GM12878 (cell line): Measurements from ENCODE around the gene AFTPH. TPM values are rescaled to one million over a fixed set of nuclear protein-coding genes. Genes with fewer than 3 reads are reported as not detected.

Source experiments
- ATAC-seq: fragments of 200-7000 bp; cut with Tn5 transposase; 3 replicates; pipeline ENCODE4 v1.9.1; 2020; ENCODE audit warnings: mild to moderate bottlenecking, moderate library complexity
- BruUV-seq: library from RNA; stranded (reverse); fragments of 400-500 nt; replicated peaks from 2 replicates; lab custom pipeline; 2021; lab: Mats Ljungman, UMichigan
- CTCF ChIA-PET: fragments of 300-600 bp; sonication (Branson Sonifier 250); formaldehyde crosslinking; extraction: SDS; loops from one replicate; lab custom pipeline; 2021; ENCODE audit warnings: inconsistent platforms; lab: Yijun Ruan, JAX
- POLR2A ChIA-PET: fragments of 350-600 bp; formaldehyde crosslinking; extraction: SDS; loops from one replicate; lab custom pipeline; 2021; ENCODE audit warnings: inconsistent platforms; lab: Charles Lee
- RAD21 ChIA-PET: fragments of 300-600 bp; sonication (Branson Sonifier 250); formaldehyde crosslinking; loops from one replicate; lab custom pipeline; 2023; ENCODE audit warnings: antibody characterized with exemption; ENCODE audit not compliant: unreplicated experiment; lab: Charles Lee
- SMC1A ChIA-PET: fragments of 300-600 bp; sonication (Branson Sonifier 250); formaldehyde crosslinking; loops from one replicate; lab custom pipeline; 2023; ENCODE audit not compliant: unreplicated experiment, uncharacterized antibody; lab: Charles Lee
- DNase-seq: peaks from one replicate; pipeline ENCODE4 v3.0.0-alpha.2; 2011; ENCODE audit warnings: low read depth, low spot score
- FAIRE-seq: peaks from 3 replicates; lab custom pipeline; 2011; peaks lifted over from hg19 to GRCh38; lab: Jason Lieb, UNC
- H2AFZ ChIP-seq: 2 replicates; pipeline ENCODE4 v1.6.0; 2011; ENCODE audit warnings: low read depth, low read length, control low read depth; ENCODE audit not compliant: control insufficient read depth
- H3K27ac ChIP-seq: 2 replicates; pipeline ENCODE4 v1.5.1; 2011; ENCODE audit warnings: control low read depth; ENCODE audit not compliant: control insufficient read depth, insufficient read depth
- H3K27me3 ChIP-seq, 2 experiments: replicated peaks in 1 of 2; 2 replicates each; pipeline versions ENCODE4 v1.6.0 to v1.6.1; 2011; ENCODE audit warnings: low read length in 1 of 2; ENCODE audit not compliant: control insufficient read depth in 2 of 2, insufficient read depth in 2 of 2
- H3K36me3 ChIP-seq, 2 experiments: 2 replicates each; pipeline ENCODE4 v1.5.1; 2011; ENCODE audit warnings: low read length in 1 of 2; ENCODE audit not compliant: control insufficient read depth in 2 of 2, insufficient read depth in 2 of 2
- H3K4me1 ChIP-seq: 2 replicates; pipeline ENCODE4 v1.6.1; 2011; ENCODE audit warnings: mild to moderate bottlenecking, low read length, moderate library complexity, mixed read lengths; ENCODE audit not compliant: control insufficient read depth, insufficient read depth
- H3K4me2 ChIP-seq: 2 replicates; pipeline ENCODE4 v1.6.0; 2011; ENCODE audit warnings: control low read depth; ENCODE audit not compliant: control insufficient read depth, insufficient read depth
- H3K4me3 ChIP-seq: fragments of 200-600 bp; sonication (generic); 2 replicates; pipeline ENCODE4 v1.5.1; 2016
- H3K79me2 ChIP-seq: 2 replicates; pipeline ENCODE4 v1.6.0; 2011; ENCODE audit warnings: low read length; ENCODE audit not compliant: control insufficient read depth, insufficient read depth
- H3K9ac ChIP-seq: 2 replicates; pipeline ENCODE4 v1.8.0; 2011; ENCODE audit warnings: low read length, control low read depth, mixed read lengths; ENCODE audit not compliant: control insufficient read depth, insufficient read depth
- H3K9me3 ChIP-seq: replicated peaks from 3 replicates; pipeline ENCODE4 v1.5.1; 2011; ENCODE audit warnings: mild to moderate bottlenecking, low read length; ENCODE audit not compliant: control insufficient read depth, insufficient read depth
- H4K20me1 ChIP-seq: 2 replicates; pipeline ENCODE4 v1.6.0; 2011; ENCODE audit not compliant: control insufficient read depth, insufficient read depth
- DPF2 ChIP-seq: fragments of 450-650 bp; IDR thresholded peaks from 2 replicates; pipeline ENCODE4 v1.6.1; 2017; ENCODE audit warnings: mild to moderate bottlenecking
- ETV6 ChIP-seq, 2 experiments: fragments of 450-650 bp in 1 of 2; IDR thresholded peaks in 1 of 2; conservative IDR thresholded peaks in 1 of 2; 2 replicates each; pipeline ENCODE4 v1.6.1; 2014; ENCODE audit warnings: antibody characterized with exemption in 1 of 2, borderline replicate concordance in 1 of 2, low read depth in 1 of 2, mild to moderate bottlenecking in 1 of 2, moderate library complexity in 1 of 2
- EZH2 ChIP-seq: IDR thresholded peaks from 2 replicates; pipeline ENCODE4 v1.6.1; 2012; ENCODE audit warnings: low read depth, mild to moderate bottlenecking, control low read depth, inconsistent platforms, low read length, borderline replicate concordance; ENCODE audit not compliant: control insufficient read depth
- HDGF ChIP-seq: fragments of 450-650 bp; IDR thresholded peaks from 2 replicates; pipeline ENCODE4 v1.6.1; 2016; ENCODE audit warnings: antibody characterized with exemption
- IKZF1 ChIP-seq: fragments of 450-650 bp; conservative IDR thresholded peaks from 2 replicates; pipeline ENCODE4 v1.6.1; 2017; ENCODE audit warnings: antibody characterized with exemption, mild to moderate bottlenecking
- IRF4 ChIP-seq: IDR thresholded peaks from 2 replicates; pipeline ENCODE4 v1.6.1; 2011; ENCODE audit warnings: low read depth, low read length
- KLF5 ChIP-seq: fragments of 450-650 bp; IDR thresholded peaks from 2 replicates; pipeline ENCODE4 v1.6.1; 2014; ENCODE audit warnings: mild to moderate bottlenecking; ENCODE audit not compliant: partially characterized antibody
- LARP7 ChIP-seq: fragments of 450-650 bp; IDR thresholded peaks from 2 replicates; pipeline ENCODE4 v1.6.1; 2017; ENCODE audit warnings: mild to moderate bottlenecking
- MAX ChIP-seq: IDR thresholded peaks from 2 replicates; pipeline ENCODE4 v1.6.1; 2012; ENCODE audit warnings: low read depth, low read length, improper control_type of control experiment
- MTA3 ChIP-seq: IDR thresholded peaks from 2 replicates; pipeline ENCODE4 v1.6.1; 2012; ENCODE audit warnings: low read length, inconsistent platforms, borderline replicate concordance
- NBN ChIP-seq: fragments of 450-650 bp; IDR thresholded peaks from 2 replicates; pipeline ENCODE4 v1.6.1; 2016
- NFYA ChIP-seq: IDR thresholded peaks from 2 replicates; pipeline ENCODE4 v1.6.1; 2011; ENCODE audit warnings: low read depth, mild to moderate bottlenecking, low read length, improper control_type of control experiment, borderline replicate concordance
- NR2F1 ChIP-seq: fragments of 450-650 bp; conservative IDR thresholded peaks from 2 replicates; pipeline ENCODE4 v1.6.1; 2017; ENCODE audit warnings: mild to moderate bottlenecking
- RB1 ChIP-seq: fragments of 450-650 bp; formaldehyde crosslinking; IDR thresholded peaks from 2 replicates; pipeline ENCODE4 v1.6.1; 2017; ENCODE audit warnings: mild to moderate bottlenecking, borderline replicate concordance
- RCOR1 ChIP-seq: conservative IDR thresholded peaks from 2 replicates; pipeline ENCODE4 v1.6.1; 2012; ENCODE audit warnings: low read depth, low read length, improper control_type of control experiment
- SMARCA5 ChIP-seq: fragments of 450-650 bp; IDR thresholded peaks from 2 replicates; pipeline ENCODE4 v1.6.1; 2017; ENCODE audit warnings: mild to moderate bottlenecking
- USF2 ChIP-seq: IDR thresholded peaks from 2 replicates; pipeline ENCODE4 v1.6.1; 2011; ENCODE audit warnings: low read depth, low read length, improper control_type of control experiment, borderline replicate concordance
- WRNIP1 ChIP-seq: IDR thresholded peaks from 2 replicates; pipeline ENCODE4 v1.6.1; 2011; ENCODE audit warnings: low read depth, low read length, improper control_type of control experiment, borderline replicate concordance
- ZNF687 ChIP-seq: fragments of 450-650 bp; IDR thresholded peaks from 2 replicates; pipeline ENCODE4 v1.6.1; 2017; ENCODE audit warnings: mild to moderate bottlenecking, moderate library complexity
- WGBS: methylation state at CpG from one replicate; pipeline ENCODE4 v1.1.6; 2016; ENCODE audit warnings: low lambda C conversion rate; ENCODE audit not compliant: insufficient replicate concordance, insufficient coverage; ENCODE audit errors: missing lambda C conversion rate; 5-methylcytosine and 5-hydroxymethylcytosine counted together
- in situ Hi-C: fragments of 300-500 bp; cut with MboI; formaldehyde crosslinking; loops from 9 replicates; pipeline ENCODE4 v1.14.3; 2018; ENCODE audit warnings: mixed read lengths
- intact Hi-C: fragments of 100-400 bp; cut with micrococcal nuclease; formaldehyde crosslinking; loops from one replicate; pipeline ENCODE4 v1.14.2; 2022; ENCODE audit not compliant: unreplicated experiment
- polyA plus RNA-seq, 11 experiments: library from polyadenylated mRNA; depleted of rRNA in 4 of 11; unstranded in 6 of 11; stranded (reverse) in 5 of 11; fragments of >200 nt; fragmentation: Nextera tagmentation in 4 of 11; fragmentation: Illumina TruSeq in 1 of 11; extraction: Ambion mirVana in 4 of 11; extraction: Trizol in 1 of 11; gene quantifications; 1 replicate in 1 of 11; 2 replicates in 10 of 11; pipeline versions ENCODE4 v1.2.1 to v1.2.3, GENCODE V29; 2011 to 2016; ENCODE audit warnings: inconsistent platforms in 2 of 11, missing spikeins in 2 of 11, low read depth in 1 of 11
- total RNA-seq, 4 experiments: library from RNA; depleted of rRNA in 3 of 4; stranded (reverse); fragments of >200 nt in 3 of 4; fragmentation: Illumina TruSeq in 1 of 4; extraction: Trizol in 1 of 4; gene quantifications; 2 replicates each; pipeline versions ENCODE4 v1.2.1 to v1.2.3, GENCODE V29; 2013 to 2021

The AFTPH gene
- total and polyA plus RNA-seq, 10 of the 15 experiments (the other 5 are each of a cell fraction or from before 2014, with no cell fraction given) = 25.6 to 77.3 (median 39.5) TPM

GRCh38 chr2:64609227-64609941, 85.3 kb downstream of the AFTPH start:
- SMC1A ChIA-PET = interaction anchor here (0.8 to 4.9 kb wide), 7 partner anchors 9 to 279 kb away, joined by 3 to 48 read pairs (median 4); no protein-coding TSS in a partner anchor
- DNase-seq (no peak), ATAC-seq (peak; percentile 62), FAIRE-seq (no peak)
- Histone ChIP-seq H3K9me3 (no peaks in the 10 kb centered on the region), H3K9ac (peak overlapping the region; percentile 66; the same call in 1 of the 2 replicates), H2AFZ (peak overlapping the region; percentile 76), H3K4me3 (peak overlapping the region; percentile 68), H3K27ac (peak overlapping the region; percentile 14; the same call in 1 of the 2 replicates), H4K20me1 (no peaks in the 10 kb centered on the region), H3K79me2 (no peaks in the 10 kb centered on the region), H3K36me3 (no peaks in the 10 kb centered on the region), H3K27me3 (no peaks in the 10 kb centered on the region), H3K4me2 (peak overlapping the region; percentile 53), H3K4me1 (peaks cover 38% of the 10 kb centered on the region)
- POLR2A ChIA-PET = interaction anchor here (0.8 to 2.6 kb wide), 4 partner anchors 31 to 314 kb away, joined by 3 to 10 read pairs (median 4); partner anchors contain the start of gene SERTAD2
- CTCF ChIA-PET = interaction anchor here (0.6 to 5.7 kb wide), 14 partner anchors 9 to 490 kb away, joined by 3 to 37 read pairs (median 9); partner anchors contain the start of gene AFTPH
- intact Hi-C loops = loop anchor here (5.0 kb wide), 1 partner anchor 253 kb away; no protein-coding TSS in a partner anchor
- 3% methylated on average over 33 of the region's 74 CpGs for WGBS
- in situ Hi-C loops = no loop called here
- BruUV-seq = no TSS peak
- RAD21 ChIA-PET = interaction anchor here (1.0 to 5.3 kb wide), 9 partner anchors 9 to 223 kb away, joined by 3 to 73 read pairs (median 14); partner anchors contain the start of genes AFTPH and SERTAD2
- no peak for TF ChIP-seq NBN
- TF ChIP-seq ETV6 (conservative IDR thresholded peaks at IDR 0.05 in 1 of 2, IDR thresholded peaks at IDR 0.05 in 1 of 2; ENCODE audit: borderline replicate concordance in 1 of 2, low read depth in 1 of 2) = no peak
- peak; percentile 76 for TF ChIP-seq NR2F1
- TF ChIP-seq KLF5 = no peak
- TF ChIP-seq RCOR1 = no peak
- peak; percentile 69; the same call in 1 of the 2 replicates for TF ChIP-seq ZNF687
- no peak for TF ChIP-seq USF2
- peak; percentile 74; the same call in 1 of the 2 replicates for TF ChIP-seq RB1
- peak; percentile 53 for TF ChIP-seq DPF2
- TF ChIP-seq IKZF1 = peak; percentile 77
- TF ChIP-seq SMARCA5 = peak; percentile 97
- TF ChIP-seq WRNIP1 = no peak
- no peak for TF ChIP-seq EZH2
- no peak for TF ChIP-seq NFYA
- TF ChIP-seq MTA3 = no peak
- peak; percentile 92 for TF ChIP-seq LARP7
- TF ChIP-seq IRF4 = no peak
- no peak for TF ChIP-seq HDGF
- no peak for TF ChIP-seq MAX
